DND-41 (cell line): ENCODE data around the gene C11orf21.

ENCODE experiments used
- ATAC-seq: fragments of 200-7000 bp; cut with Tn5 transposase; 3 replicates; pipeline ENCODE4 v1.9.1; 2021; ENCODE audit warnings: low read depth; ENCODE audit not compliant: insufficient read depth
- DNase-seq: peaks from one replicate; pipeline ENCODE4 v3.0.0-alpha.2; 2020
- H2AFZ ChIP-seq: 2 replicates; pipeline ENCODE4 v1.6.0; 2012; ENCODE audit warnings: low read depth, low read length
- H3K27ac ChIP-seq: 2 replicates; pipeline ENCODE4 v1.5.1; 2012; ENCODE audit warnings: low read length, inconsistent platforms
- H3K27me3 ChIP-seq: fragments of 200-600 bp; sonication (generic); 2 replicates; pipeline ENCODE4 v1.6.0; 2012; ENCODE audit warnings: low read length, mild to moderate bottlenecking, inconsistent platforms; ENCODE audit not compliant: insufficient read depth, poor library complexity
- H3K36me3 ChIP-seq: 2 replicates; pipeline ENCODE4 v1.5.1; 2012; ENCODE audit warnings: low read length, inconsistent platforms; ENCODE audit not compliant: insufficient read depth
- H3K4me1 ChIP-seq: 2 replicates; pipeline ENCODE4 v1.5.1; 2012; ENCODE audit warnings: mild to moderate bottlenecking, low read length; ENCODE audit not compliant: insufficient read depth
- H3K4me2 ChIP-seq: 2 replicates; pipeline ENCODE4 v1.6.0; 2012; ENCODE audit warnings: mild to moderate bottlenecking, moderate library complexity, low read length, inconsistent platforms; ENCODE audit not compliant: insufficient read depth
- H3K4me3 ChIP-seq, 2 experiments: fragments of 200-600 bp in 1 of 2; shearing (Covaris generic) in 1 of 2; 2 replicates each; pipeline ENCODE4 v1.5.1; 2012 to 2016; ENCODE audit warnings: inconsistent platforms in 2 of 2, low read length in 2 of 2, mild to moderate bottlenecking in 2 of 2, low read depth in 1 of 2, moderate library complexity in 1 of 2
- H3K79me2 ChIP-seq: 2 replicates; pipeline ENCODE4 v1.6.0; 2012; ENCODE audit warnings: low read length, inconsistent platforms; ENCODE audit not compliant: insufficient read depth
- H3K9ac ChIP-seq: 2 replicates; pipeline ENCODE4 v1.6.0; 2012; ENCODE audit warnings: low read depth, mild to moderate bottlenecking, inconsistent platforms, low read length, moderate library complexity
- H3K9me3 ChIP-seq: 2 replicates; pipeline ENCODE4 v1.5.1; 2012; ENCODE audit warnings: low read length, moderate library complexity, mild to moderate bottlenecking, inconsistent platforms; ENCODE audit not compliant: insufficient read depth, severe bottlenecking
- H4K20me1 ChIP-seq: 2 replicates; pipeline ENCODE4 v1.6.0; 2012; ENCODE audit warnings: low read length; ENCODE audit not compliant: insufficient read depth
- EZH2 ChIP-seq: IDR thresholded peaks from 3 replicates; pipeline ENCODE4 v1.6.1; 2012; ENCODE audit warnings: borderline replicate concordance, low read depth, mild to moderate bottlenecking, moderate library complexity, low read length, inconsistent platforms; ENCODE audit not compliant: severe bottlenecking
- TF ChIP-seq, protein P1 (sequence below): IDR thresholded peaks from 2 replicates; pipeline ENCODE4 v1.5.1; 2012; ENCODE audit warnings: borderline replicate concordance, low read length, moderate library complexity, mild to moderate bottlenecking; ENCODE audit not compliant: poor library complexity, severe bottlenecking; ENCODE audit errors: extremely low read depth

C11orf21 gene

DNA sequence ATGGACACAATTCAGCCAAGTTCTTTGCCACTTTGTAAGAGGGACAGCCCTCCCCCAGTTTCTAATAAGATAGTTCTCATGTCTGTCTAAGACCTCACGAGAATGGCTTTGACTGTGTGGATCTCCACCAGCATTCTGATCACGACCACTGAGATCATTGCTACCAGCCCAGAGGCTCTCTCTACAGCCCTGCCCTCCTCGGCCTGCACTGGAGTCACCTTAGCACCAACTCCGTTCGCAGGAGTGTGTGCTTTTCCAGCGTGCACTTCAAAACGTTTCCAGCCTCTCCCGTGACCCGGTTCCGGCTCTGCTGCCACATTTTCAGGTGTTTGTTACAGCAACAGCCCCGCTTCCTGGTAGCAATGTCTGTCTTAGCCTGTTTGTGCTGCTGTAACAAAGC is 26.3 kb upstream of the C11orf21 start:
- Histone ChIP-seq H4K20me1 (no peaks in the 10 kb centered on the region), H3K9ac (no peak overlapping the region), H2AFZ (no peak overlapping the region), H3K36me3 (no peaks in the 10 kb centered on the region), H3K27me3 (no peaks in the 10 kb centered on the region), H3K4me2 (no peak overlapping the region), H3K4me3 (no peak overlapping the region), H3K27ac (no peak overlapping the region), H3K4me1 (no peaks in the 10 kb centered on the region), H3K9me3 (peaks cover 14% of the 10 kb centered on the region), H3K79me2 (no peaks in the 10 kb centered on the region)
- no peak for ATAC-seq
- no peak for DNase-seq
- no peak for TF ChIP-seq EZH2
- TF ChIP-seq, protein P1, sequence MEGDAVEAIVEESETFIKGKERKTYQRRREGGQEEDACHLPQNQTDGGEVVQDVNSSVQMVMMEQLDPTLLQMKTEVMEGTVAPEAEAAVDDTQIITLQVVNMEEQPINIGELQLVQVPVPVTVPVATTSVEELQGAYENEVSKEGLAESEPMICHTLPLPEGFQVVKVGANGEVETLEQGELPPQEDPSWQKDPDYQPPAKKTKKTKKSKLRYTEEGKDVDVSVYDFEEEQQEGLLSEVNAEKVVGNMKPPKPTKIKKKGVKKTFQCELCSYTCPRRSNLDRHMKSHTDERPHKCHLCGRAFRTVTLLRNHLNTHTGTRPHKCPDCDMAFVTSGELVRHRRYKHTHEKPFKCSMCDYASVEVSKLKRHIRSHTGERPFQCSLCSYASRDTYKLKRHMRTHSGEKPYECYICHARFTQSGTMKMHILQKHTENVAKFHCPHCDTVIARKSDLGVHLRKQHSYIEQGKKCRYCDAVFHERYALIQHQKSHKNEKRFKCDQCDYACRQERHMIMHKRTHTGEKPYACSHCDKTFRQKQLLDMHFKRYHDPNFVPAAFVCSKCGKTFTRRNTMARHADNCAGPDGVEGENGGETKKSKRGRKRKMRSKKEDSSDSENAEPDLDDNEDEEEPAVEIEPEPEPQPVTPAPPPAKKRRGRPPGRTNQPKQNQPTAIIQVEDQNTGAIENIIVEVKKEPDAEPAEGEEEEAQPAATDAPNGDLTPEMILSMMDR = no peak

DNA sequence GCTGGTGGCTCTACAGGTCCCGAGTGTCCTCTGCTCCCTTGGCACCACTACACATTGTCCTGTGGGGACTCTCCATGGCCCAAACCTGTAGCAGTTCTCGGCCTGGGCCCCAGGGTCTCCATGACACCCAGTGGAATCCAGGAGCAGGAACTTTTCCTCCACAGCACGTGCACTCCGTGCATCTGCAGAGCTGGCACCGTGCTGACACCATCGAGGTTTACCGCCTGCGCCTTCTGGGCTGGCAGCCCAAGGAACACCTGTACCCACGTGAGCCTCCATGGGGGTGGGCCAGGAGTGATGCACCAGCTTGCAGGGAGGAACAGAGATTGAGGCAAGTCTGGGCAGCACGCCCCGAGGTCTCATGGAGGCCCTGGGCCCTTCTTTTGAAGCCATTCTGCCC is 25.3 kb upstream of the C11orf21 start:
- Histone ChIP-seq H3K27me3 (no peaks in the 10 kb centered on the region), H3K27ac (no peak overlapping the region), H3K9ac (no peak overlapping the region), H3K9me3 (peaks cover 14% of the 10 kb centered on the region), H3K36me3 (no peaks in the 10 kb centered on the region), H3K4me1 (no peaks in the 10 kb centered on the region), H3K79me2 (no peaks in the 10 kb centered on the region), H4K20me1 (no peaks in the 10 kb centered on the region), H2AFZ (no peak overlapping the region), H3K4me3 (no peak overlapping the region), H3K4me2 (no peak overlapping the region)
- ATAC-seq (no peak), DNase-seq (no peak)
- TF ChIP-seq EZH2 = no peak
- TF ChIP-seq, protein P1 = no peak

DNA sequence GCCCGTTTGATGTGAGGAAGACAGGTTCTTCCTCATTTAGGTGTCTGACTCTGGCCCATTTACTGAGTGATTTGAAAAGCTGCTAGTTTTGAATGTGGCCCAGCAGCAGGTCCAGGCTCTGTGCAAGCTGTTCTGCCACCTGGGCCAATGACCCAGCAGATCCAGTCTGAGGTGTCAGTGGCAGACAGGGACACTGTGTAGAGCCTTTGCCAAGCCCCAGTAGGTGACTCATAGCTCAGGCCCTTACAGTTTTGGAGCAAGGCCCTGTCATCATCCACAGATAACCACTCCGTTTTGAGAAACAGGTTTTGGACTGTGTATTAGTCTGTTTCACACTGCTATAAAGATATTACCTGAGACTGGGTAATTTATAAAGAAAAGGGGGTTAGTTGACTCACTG is 24.0 kb upstream of the C11orf21 start:
- no peak overlapping the region for H2AFZ ChIP-seq
- no peaks in the 10 kb centered on the region for H3K36me3 ChIP-seq
- H3K27me3 ChIP-seq = no peaks in the 10 kb centered on the region
- no peaks in the 10 kb centered on the region for H3K79me2 ChIP-seq
- H3K4me1 ChIP-seq = no peaks in the 10 kb centered on the region
- H3K4me3 ChIP-seq = no peak overlapping the region
- no peaks in the 10 kb centered on the region for H4K20me1 ChIP-seq
- ATAC-seq (no peak), DNase-seq (no peak)
- no peak overlapping the region for H3K9ac ChIP-seq
- TF ChIP-seq EZH2 = no peak
- TF ChIP-seq, protein P1 = no peak
- H3K9me3 ChIP-seq = peaks cover 5% of the 10 kb centered on the region
- H3K4me2 ChIP-seq = no peak overlapping the region
- no peak overlapping the region for H3K27ac ChIP-seq

DNA sequence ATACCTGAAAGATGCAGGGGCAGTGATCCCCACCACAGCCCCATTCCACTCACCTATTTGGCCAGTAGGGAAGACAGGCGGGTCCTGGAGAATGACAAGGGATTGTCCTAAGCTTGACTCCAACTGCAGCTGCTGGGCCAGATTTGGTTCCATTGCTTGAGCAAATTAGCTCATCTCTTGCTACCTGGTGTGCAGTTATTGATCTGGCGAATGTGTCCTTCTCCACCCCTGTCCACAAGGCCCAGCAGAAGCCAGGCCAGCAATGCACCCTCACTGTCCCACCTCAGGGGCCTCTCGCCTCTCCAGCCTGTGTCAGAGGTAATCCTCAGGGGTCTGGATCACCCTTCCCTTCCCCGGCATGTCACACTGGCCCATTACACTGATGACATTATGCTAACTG is 23.4 kb upstream of the C11orf21 start:
- H4K20me1 ChIP-seq = no peaks in the 10 kb centered on the region
- H3K36me3 ChIP-seq = no peaks in the 10 kb centered on the region
- H2AFZ ChIP-seq = no peak overlapping the region
- H3K4me3 ChIP-seq = no peak overlapping the region
- no peak overlapping the region for H3K9ac ChIP-seq
- TF ChIP-seq, protein P1 = no peak
- TF ChIP-seq EZH2 = no peak
- DNase-seq = no peak
- no peak overlapping the region for H3K4me2 ChIP-seq
- no peaks in the 10 kb centered on the region for H3K4me1 ChIP-seq
- no peaks in the 10 kb centered on the region for H3K79me2 ChIP-seq
- no peaks in the 10 kb centered on the region for H3K27me3 ChIP-seq
- ATAC-seq = no peak
- no peak overlapping the region for H3K27ac ChIP-seq
- no peaks in the 10 kb centered on the region for H3K9me3 ChIP-seq
